Ecto neural progenitor cell (in vitro differentiated cells): Measurements from ENCODE around the gene GSTA3.
"Not testable (repeated sequence)": the region's sequence is repeated elsewhere in the genome, so short reads cannot be mapped to it uniquely, and the experiment has no call there.

Experiments
- DNase-seq: peaks from one replicate; pipeline ENCODE4 v3.0.0-alpha.2; 2018; ENCODE audit warnings: low spot score

The GSTA3 gene

DNA sequence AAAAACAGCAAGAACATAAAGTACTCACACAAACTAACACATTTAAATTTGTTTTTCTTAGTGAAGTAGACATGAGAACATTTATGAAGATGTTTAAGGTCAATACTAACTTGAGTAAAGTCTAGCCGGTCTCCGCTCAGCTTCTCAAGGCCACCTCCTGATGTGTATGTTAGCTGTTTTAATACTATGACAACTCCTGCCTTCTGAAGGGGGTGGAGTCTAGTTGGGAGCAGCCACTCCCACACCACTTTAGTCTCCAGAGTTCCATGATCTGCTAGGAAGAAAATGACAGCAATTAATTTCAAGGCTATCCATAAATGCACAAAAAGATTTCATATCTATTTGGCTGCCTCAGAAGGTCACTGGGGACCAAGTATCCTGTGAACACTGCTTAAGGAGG, at the start of gene GSTA3:
Gene GSTA3, minus strand, starts transcription at position 168 of the 400 bp plus-strand sequence. CDS start 3,864 bp downstream, outside the sequence.
- no peak for DNase-seq

DNA sequence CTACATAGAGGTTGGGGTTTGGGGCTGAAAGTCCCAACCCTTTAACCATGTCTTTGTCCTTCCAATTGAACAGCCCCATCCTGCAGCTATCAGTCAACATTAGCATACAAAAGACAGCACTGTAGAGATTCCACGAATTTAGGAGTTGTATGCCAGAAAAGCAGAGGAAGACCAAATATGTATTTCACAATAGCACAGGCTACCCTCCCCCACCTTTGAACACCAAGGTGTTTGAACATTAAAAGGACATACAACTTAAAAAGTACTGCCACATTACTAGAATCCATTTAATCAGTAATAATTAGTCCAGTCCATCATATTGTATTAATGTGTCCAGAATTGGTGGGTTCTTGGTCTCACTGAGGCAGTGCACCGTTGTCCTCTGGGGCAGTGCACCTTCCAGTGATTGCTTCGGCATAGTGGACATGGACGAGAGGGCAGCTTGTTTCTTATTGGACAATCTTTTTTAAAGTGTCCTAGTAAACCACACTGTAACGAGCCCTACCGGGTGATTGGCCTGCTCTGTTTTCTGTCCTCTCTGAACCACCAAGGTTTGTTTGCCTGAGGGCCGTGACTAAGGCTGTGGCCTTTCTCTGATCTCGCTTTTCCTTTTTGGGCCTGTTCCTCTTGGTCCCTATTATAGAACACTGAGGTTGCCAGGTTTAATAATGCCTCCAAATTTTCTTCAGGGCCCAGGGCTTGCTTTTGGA, 49.2 kb upstream of the GSTA3 start:
- DNase-seq = no peak

DNA sequence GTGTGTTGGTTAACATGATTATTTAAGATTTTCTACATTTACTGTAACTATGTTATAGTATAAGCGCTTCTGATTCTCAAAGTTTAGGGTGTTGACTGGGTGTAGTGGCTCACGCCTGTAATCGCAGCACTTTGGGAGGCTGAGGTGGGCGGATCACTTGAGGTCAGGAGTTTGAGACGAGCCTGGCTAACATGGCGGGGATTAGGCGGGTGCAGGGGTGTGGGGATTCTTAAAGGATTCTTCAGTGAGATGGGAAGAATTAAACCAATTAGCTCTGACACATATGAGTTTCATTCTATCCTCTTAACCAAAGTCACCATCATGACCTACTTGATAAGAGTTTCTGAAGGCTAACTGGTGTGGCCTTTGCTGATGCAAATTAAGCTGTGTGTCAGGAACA, 46.4 kb upstream of the GSTA3 start:
- DNase-seq = no peak

DNA sequence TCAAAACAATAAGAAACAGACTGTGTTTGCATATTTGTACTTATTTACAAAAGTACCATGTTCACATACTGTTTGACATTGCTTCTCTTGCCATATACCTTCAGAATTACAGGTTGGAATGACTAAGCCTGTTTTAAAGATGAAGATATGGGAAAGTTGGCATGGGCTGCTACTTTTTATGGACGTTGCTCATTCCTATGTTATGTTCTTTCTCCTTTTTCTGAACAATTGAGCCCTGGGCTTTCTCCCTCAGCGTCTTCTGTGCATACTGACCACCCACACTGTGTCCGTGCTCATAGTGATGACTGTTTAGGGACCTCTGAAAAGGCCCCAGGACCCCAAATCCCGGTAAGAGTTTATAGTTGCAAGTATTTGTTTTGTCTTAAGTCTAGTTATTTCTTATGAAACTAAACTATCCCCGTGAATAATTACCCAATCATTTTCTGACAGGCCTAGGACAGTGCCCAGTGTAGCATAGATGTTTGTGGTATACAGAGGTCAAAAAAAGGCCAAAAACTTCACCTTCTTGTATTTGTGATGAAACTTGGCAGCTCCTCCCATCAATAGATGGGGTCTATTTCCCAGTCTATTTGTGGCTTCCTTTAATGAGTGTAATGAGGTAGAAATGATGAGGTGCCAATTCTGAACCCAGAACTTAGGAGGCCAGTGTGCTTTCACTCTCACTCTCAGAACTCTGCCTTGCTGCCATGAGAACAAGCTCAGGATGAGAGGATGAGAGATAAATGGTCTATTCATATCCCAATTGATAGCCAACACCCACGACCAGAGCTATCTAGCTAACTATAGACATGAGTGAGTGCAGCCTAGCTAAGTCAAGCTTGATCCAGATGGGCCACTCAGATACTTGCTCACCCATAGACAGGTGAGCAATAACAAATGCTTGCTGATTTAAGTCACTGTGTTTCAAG, 44.7 kb upstream of the GSTA3 start:
- peak; percentile 8 for DNase-seq

DNA sequence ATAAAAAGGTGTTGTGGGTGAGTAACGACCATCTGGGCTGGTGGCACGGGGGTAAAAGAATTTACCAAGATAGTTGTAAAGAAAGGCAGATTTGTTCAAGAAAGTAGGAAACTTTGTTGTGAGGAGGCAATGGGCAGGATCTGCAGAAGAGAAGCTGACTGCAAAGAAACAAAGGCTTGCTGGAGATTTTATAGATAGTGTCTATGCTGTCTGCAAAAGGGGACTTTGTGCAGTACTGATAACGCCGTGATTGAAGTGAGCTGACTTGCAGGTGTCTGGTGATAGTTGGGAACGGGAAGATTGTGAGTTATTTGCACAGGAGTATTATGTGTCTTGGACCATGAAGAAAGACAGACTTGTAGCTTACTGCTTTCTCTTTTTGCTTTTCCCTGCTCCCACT, 36.8 kb upstream of the GSTA3 start:
- peak; percentile 28 for DNase-seq

DNA sequence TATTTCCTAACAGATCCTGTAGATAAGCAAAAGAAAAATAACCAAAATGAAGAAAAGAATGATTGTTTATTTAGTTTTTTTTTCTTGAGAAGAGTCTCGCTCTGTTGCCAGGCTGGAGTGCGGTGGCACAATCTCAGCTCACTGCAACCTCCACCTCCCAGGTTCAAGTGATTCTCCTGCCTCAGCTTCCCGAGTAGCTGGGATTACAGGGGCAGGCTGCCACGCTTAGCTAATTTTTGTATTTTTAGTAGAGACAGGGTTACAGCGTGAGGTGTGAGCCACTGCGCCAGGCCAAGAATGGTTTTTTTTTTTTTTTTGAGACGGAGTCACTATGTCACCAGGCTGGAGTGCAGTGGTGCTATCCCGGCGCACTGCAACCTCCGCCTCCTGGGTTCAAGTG, 33.3 kb upstream of the GSTA3 start:
- DNase-seq = not testable (repeated sequence)

DNA sequence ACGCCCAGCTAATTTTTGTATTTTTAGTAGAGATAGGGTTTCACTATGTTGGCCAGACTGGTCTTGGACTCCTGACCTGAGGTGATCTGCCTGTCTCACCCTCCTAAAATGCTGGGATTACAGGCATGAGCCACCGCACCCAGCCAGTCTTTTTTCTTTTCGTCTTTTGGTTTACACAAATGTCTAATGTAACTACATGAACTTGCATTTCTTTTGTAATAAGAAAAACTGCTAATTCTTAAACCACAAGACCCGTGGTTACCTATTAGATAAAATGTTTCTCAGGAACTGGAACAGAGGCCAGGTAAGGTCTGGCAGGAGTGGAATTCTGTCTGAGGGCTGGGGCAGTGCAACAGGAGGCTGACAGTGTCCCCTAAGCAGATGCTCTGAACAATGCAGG, 32.7 kb upstream of the GSTA3 start:
- DNase-seq = peak; percentile 19

DNA sequence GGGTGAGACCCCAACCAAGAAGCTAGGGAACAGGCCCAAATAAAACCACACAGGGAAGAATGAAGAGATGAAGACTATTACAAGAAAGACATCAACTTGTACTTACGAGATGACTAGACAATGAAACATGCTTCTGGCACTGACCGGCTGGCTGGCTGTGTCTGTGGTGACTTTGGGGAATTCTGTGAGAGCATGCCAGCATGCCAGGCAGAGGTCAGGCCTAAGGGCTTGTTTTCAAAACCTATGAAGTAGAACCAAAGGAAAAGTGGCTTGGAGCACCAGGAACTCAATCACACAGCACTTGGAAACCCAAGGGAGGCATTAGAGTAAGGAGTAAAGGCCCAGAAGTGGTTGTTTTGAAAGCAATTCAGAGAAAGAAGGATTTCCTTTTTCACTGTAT, 28.4 kb upstream of the GSTA3 start:
- DNase-seq = no peak

DNA sequence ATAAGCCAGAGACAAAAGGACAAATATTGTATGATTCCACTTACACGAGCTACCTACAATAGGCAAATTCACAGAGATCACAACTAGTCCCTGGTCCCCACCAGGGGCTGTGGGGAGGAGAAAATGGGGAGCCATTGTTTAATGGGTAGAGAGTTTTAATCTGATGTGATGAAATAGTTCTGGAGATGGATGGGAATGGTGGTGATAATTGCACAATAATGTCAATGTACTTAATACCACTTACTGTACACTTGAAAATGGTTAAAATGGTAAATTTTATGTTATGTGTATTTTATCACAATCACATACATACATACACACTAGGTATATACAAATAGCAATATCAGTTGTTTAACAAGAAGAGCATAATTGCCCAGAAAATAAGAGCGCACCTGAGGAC, 24.3 kb upstream of the GSTA3 start:
- no peak for DNase-seq

DNA sequence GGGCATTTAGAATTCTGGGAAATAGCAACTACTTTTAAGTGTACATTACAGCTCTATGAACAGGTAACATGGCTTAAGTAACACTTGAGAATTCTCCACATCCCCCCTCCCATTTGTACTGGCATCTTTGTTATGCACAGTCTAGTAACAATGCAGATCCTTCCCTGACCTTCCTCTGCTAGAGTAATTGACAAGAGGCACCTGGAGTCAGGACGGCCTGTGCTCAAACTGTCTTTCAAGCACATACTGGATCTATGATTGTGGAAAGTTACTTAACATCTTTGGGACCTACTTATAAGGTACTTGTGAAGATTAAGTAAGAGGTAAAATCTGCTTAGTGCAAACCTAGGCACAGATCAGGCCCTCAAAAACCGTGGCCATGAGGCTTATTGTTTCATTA, 21.9 kb upstream of the GSTA3 start:
- no peak for DNase-seq

DNA sequence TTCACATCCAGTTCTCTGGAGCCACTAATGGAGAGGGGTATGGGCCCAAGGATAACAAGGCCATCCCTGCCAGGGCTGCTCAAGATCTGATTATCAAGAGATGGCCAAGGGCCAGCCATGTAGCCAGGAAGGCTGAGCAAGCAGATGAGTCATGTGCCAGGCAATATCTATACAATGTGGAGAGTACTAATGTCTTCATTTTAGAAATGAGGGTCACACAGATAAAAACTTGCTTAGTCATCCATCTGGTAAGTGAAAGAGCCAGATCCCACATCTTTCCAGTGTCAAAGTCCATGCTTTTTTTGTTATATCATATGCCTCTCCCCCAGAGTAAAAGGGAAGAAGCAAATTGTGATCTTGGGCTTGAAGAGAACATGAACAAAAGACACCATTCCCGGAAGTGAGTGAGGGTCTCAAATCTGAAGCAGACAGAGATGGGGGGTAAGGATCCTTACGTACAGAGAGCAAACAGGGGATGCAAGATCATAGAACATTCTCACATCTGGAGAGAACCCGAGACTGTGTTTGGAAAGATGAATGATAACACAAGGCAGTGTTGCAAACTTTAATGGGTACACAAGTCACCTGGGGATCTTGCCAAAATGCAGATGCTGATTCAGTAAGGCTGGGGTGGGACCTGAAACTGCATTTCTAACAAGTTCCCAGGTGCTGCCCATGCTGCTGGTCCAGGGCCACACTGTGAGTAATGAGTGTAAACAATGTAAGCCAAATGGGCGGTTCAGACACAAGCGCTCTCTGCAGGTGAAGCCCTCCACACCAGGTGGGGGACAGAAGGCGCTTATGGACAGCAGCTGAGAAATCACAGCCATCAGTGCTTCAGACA, 20.0 kb upstream of the GSTA3 start:
- no peak for DNase-seq

DNA sequence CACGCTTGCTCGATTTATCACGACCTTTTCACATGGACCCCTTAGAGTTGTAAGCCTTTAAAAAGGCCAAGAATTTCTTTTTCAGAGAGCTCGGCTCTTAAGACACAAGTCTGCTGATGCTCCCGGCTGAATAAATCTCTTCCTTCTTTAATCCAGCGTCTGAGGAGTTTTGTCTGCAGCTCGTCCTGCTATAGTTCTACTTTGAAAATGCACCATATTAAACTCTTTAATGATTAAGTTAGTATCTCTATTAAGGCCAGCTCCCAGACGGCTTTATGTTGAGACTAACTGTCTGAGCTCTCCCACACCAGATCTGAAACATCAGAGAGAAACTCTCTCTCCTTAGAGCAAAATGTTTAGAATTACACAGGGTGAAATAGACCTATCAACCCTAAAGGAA, 18.0 kb upstream of the GSTA3 start:
- DNase-seq = no peak

DNA sequence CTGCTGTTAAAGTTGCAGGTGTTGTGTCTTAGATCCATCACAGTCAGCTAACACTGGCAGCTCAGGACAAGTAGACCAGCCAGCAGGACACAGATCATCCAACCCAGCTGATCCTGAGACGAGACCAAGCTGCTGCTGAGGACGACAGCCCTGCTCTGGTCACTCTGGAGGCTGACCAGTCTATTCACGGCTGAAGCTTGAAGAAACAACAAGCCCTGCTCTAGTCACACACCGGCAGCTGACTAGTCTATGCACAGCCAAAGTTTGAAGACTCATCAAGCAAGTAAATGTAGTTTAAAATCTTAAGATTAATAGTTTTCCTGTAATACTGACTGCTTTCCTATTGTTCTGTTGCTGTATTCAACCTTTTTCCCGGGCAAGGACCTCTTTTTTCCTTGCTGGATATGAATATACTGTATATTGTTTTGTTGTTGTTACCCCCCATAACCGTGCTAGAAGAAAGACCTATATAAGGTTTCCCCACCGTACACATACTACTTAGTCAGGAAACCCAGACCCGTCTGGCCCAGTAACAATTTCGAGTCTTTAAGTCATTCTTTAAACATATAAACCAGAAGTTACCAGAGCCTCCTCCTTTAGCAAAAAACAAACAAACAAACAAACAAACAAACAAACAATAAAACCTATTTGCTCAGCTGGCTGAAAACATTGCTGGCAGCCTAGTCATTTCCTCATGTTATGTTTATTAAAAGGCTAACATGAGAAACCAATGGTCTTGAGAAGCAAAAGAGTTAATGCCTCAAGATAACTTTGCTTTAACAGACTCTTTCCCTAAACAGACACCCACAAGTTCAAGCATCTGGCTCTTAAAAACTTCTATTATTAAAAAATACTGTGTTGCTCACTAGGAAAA, 16.7 kb upstream of the GSTA3 start:
- DNase-seq = no peak

DNA sequence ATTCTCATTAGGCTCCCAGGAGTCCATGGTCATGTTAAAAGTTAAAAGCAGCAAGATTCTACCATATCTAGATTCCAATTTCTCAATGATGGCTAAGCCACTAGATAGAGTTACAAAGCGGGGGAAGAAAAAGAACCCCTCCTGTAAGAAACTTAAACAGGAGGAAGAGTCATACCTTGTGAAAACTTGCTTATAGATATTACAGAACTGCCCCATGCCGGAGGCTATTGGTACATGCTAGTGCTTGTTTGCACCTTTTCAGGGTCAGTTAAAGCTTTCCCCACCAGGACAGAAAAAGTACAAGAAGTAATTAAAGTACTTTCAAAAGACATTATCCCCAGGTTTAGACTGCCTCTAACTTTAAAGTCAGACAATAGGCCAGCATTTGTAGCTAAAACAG, 15.5 kb upstream of the GSTA3 start:
- DNase-seq = no peak

DNA sequence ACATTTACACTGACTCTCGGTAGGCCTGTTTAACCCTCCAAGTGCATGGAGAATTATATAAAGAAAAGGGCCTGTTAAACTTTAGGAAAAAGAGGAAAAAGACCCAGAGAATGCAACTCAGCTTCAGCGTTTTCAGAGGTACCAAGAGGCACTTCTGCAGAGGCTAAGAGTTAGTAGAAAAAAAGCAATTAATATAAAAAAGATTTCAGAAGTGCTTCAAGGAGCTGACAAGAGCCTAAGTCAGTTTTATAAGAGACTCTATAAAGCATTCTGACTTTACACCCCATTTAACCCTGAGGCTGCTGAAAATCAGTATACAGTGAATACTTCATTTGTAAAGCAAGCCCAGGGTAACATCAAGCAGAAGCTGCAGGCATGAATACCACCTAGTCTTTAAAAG, 14.2 kb upstream of the GSTA3 start:
- not testable (repeated sequence) for DNase-seq

DNA sequence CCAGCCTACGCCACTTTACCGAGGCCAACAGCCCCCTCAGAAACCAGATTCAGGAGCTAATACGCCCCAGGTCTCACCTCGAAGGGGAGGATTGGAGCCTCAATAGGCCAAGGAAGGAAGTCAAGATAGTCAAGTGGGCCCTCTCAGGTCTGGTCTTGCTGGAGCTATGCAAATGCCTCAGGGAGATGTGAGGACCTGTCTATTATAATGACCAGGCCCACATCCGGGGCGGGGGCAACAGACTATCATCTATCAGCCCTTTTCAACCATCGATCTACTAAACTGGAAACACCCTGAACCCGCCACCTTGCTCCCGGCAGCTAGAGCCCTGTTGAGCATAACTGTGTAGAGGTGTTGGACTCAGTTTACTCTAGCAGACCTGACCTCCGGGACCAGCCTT, 12.7 kb upstream of the GSTA3 start:
- DNase-seq = no peak

DNA sequence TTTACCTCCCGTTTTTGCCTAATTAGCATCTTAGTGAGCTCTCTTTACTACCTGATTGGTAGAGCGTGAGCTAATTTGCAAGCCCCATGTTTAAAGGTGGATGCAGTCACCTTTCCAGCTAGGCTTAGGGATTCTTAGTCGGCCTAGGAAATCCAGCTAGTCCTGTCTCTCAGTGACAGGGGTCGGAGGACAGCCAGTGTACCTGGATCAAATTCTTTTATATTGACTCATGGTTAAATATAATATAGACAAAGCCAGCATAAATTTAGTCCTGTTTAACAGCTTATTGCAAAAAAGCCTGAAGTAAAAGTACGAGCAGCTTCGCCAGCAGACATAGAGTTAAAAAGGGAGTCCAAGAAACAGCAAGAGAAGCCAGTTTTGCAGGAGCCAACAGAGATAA, 12.2 kb upstream of the GSTA3 start:
- no peak for DNase-seq

DNA sequence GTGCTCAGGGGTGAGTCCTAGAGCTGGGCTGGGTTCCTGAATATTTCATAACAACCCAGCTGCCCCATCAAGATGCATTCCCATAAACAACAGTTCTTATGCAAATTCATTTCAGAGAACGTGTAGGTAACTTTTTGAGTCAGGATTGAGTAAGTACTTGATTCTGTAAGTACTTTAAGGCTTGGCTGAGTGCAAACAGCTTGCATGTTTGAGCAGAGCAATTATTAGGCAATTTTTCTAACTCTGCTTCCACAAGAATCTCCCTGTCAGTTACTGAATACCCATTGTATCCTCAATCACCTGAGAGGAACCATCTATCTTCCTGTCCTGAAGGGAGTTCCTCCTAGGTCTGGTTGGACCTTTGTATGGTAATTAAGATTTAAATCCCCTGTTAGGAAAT, 10.0 kb upstream of the GSTA3 start:
- DNase-seq = not testable (repeated sequence)

DNA sequence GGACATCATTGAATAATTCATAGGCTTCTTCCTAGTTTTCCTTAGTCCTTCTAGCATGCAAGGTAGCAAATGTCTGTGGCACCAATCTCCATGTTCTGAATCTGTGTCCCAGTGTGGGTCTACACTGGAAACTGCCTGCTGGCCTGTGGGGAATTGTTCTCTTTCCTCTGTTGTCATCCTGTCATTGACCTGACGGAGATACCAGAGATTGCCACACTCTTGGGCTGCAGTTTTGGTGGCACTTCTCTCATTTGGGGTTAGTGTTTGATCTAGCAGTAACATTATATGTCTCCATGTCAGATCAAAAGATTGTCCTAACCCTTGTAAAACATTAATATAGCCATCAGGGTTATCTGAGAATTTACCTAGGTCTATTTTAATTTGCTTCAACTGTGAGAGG, 9.3 kb upstream of the GSTA3 start:
- not testable (repeated sequence) for DNase-seq

DNA sequence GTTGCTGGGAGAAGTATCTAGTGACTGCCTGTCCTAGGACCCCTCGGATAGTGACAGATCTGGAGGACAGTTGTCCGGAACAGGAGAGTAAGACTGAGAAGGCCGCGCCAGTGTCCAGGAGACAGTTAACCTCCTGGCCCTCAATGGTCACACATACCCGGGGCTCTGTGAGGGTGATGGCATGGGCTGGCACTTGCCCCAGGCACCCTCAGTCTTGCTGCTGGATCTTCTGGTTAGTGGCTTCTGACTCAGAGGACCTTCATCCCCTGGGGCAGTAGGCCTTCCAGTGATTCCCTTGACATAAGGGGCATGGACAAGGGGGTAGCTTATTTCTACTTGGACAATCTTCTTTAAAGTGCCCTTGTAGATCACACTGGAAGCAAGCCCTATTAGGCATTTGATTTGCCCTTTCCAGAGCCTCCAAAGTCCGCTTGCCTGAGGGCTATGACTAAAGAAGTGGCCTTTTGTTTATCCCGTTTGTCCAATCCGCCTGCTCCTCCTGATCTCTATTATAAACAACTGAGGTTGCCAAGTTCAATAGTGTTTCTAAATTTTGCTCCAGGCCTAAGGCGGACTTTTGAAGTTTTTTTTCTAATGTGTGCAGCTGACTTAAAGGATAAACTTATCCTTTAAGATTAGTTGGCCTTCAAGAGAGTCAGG, 8.7 kb upstream of the GSTA3 start:
- DNase-seq = not testable (repeated sequence)

DNA sequence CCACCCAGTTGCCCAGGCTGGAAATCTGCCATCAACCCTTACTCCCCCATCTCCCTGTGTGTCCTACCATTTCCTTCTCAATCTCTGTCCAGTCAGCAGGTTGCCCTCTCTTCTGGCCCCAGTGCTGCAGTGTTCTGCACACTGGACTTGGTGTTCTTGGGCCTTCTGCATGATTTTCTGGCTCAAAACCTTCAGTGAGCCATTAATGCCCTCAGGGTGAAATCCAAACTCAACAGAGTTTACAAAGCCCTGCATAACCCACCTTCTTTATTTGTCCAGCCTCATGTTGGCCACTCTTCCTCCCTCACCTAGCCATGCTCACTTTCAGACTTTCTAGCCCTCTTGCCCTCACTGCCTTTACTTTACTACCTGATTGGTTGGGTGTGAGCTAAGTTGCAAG, 5.0 kb upstream of the GSTA3 start:
- DNase-seq = no peak
